GM18519 (cell line): ENCODE results near the gene FBXL22.

Experiments
- ATAC-seq: cut with Tn5 transposase; IDR thresholded peaks from one replicate; pipeline ENCODE4 v1.9.1; 2021; ENCODE audit warnings: mild to moderate bottlenecking, moderate library complexity; ENCODE audit not compliant: unreplicated experiment, low FRiP score

FBXL22 gene

GRCh38 chr15:63597038-63597790 is at the start of gene FBXL22:
Gene FBXL22 (plus strand): TSS chr15:63597387. CDS start chr15:63597393, 6 bp downstream.
- ATAC-seq, result no peak

- no peak for ATAC-seq
These were observed 45.8 kb upstream of the FBXL22 start for GRCh38 chr15:63551400-63551799.

GRCh38 chr15:63553388-63553791 is 43.8 kb upstream of the FBXL22 start:
- ATAC-seq, result no peak

- no peak for ATAC-seq
These were observed 42.8 kb upstream of the FBXL22 start for GRCh38 chr15:63554337-63554927.

GRCh38 chr15:63555507-63555906 is 41.7 kb upstream of the FBXL22 start:
- no peak for ATAC-seq

- no peak for ATAC-seq
These were observed 40.9 kb upstream of the FBXL22 start for GRCh38 chr15:63556246-63556645.

- no peak for ATAC-seq
These were observed 40.5 kb upstream of the FBXL22 start for GRCh38 chr15:63556736-63557135.

GRCh38 chr15:63559753-63560152 is 37.4 kb upstream of the FBXL22 start:
- no peak for ATAC-seq

- no peak for ATAC-seq
These were observed 36.3 kb upstream of the FBXL22 start for GRCh38 chr15:63560741-63561448.

GRCh38 chr15:63564093-63564492 is 33.1 kb upstream of the FBXL22 start:
- ATAC-seq, result no peak

- ATAC-seq, result no peak
These were observed 31.5 kb upstream of the FBXL22 start for GRCh38 chr15:63565536-63566186.

GRCh38 chr15:63572749-63573464 is 24.3 kb upstream of the FBXL22 start:
- ATAC-seq, result no peak

- no peak for ATAC-seq
These were observed 23.7 kb upstream of the FBXL22 start for GRCh38 chr15:63573533-63573932.

GRCh38 chr15:63575312-63575711 is 21.9 kb upstream of the FBXL22 start:
- ATAC-seq, result no peak

- no peak for ATAC-seq
These were observed 20.7 kb upstream of the FBXL22 start for GRCh38 chr15:63576441-63576840.

GRCh38 chr15:63582179-63582578 is 15.0 kb upstream of the FBXL22 start:
- ATAC-seq, result no peak

- ATAC-seq, result no peak
These were observed 14.3 kb upstream of the FBXL22 start for GRCh38 chr15:63582718-63583426.

- ATAC-seq, result no peak
These were observed 10.4 kb upstream of the FBXL22 start for GRCh38 chr15:63586790-63587189.

- ATAC-seq, result no peak
These were observed 9.7 kb upstream of the FBXL22 start for GRCh38 chr15:63587527-63587926.

- no peak for ATAC-seq
These were observed 8.4 kb upstream of the FBXL22 start for GRCh38 chr15:63588826-63589225.
